Measurements from ENCODE around the gene LTF. TPM values are rescaled to one million over a fixed set of nuclear protein-coding genes. Genes with fewer than 3 reads are reported as not detected.

Gene LTF
- total and polyA plus RNA-seq, 9 of the 15 experiments (the other 6 are each of a cell fraction or from before 2014, with no cell fraction given) = 0.07 TPM; not detected in 8

GRCh38 chr3:46419816-46420215, 44.9 kb downstream of the LTF start:
- H3K9me3 ChIP-seq (replicated peaks; ENCODE audit: control insufficient read depth, insufficient read depth, low read depth, low read length) = no peaks in the 10 kb centered on the region
- no peaks in the 10 kb centered on the region for H3K79me2 ChIP-seq (ENCODE audit: control insufficient read depth, insufficient read depth, low read length)
- H4K20me1 ChIP-seq (replicated peaks; ENCODE audit: control insufficient read depth, insufficient read depth, low read length) = no peaks in the 10 kb centered on the region
- 45% methylated on average over 4 of the region's 4 CpGs for WGBS (ENCODE audit: insufficient coverage, low coverage, missing lambda C conversion rate)
- no peak overlapping the region for H2AFZ ChIP-seq (ENCODE audit: low read depth, low read length)
- H3K9me1 ChIP-seq (ENCODE audit: control insufficient read depth, insufficient read depth, low read length) = no peaks in the 10 kb centered on the region
- no peak overlapping the region for H3K4me2 ChIP-seq (ENCODE audit: insufficient read depth, low read length)
- FAIRE-seq = no peak
- intact Hi-C loops (cut with micrococcal nuclease) (no loop called here), in situ Hi-C loops (cut with MboI) (loop anchor here (25.0 kb wide), 1 partner anchor 1383 kb away; the partner anchor contains the start of gene CLEC3B)
- BruUV-seq (replicated peaks) = no TSS peak
- DNase-seq (ENCODE audit: extremely low read depth in 1 of 4, low spot score in 3 of 4) = no peak
- TF ChIP-seq EWSR1 (IDR thresholded peaks at IDR 0.05; ENCODE audit: borderline replicate concordance, low read depth, partially characterized antibody) (no peak), WHSC1 (IDR thresholded peaks at IDR 0.05; ENCODE audit: low read length) (no peak), BHLHE40 (IDR thresholded peaks at IDR 0.05; ENCODE audit: low read length) (no peak), TFE3 (CRISPR knock-in tag; IDR thresholded peaks at IDR 0.05) (no peak), FOXP1 (CRISPR knock-in tag; IDR thresholded peaks at IDR 0.05) (no peak), THRB (CRISPR knock-in tag; conservative IDR thresholded peaks at IDR 0.05) (no peak), SMAD2 (IDR thresholded peaks at IDR 0.05; ENCODE audit: low read depth, low read length) (no peak), ZNF551 (CRISPR knock-in tag; IDR thresholded peaks at IDR 0.05) (no peak), SIN3B (IDR thresholded peaks at IDR 0.05; ENCODE audit: low read depth) (no peak), BRCA1 (IDR thresholded peaks at IDR 0.05) (no peak), BRCA1 (CRISPR knock-in tag; IDR thresholded peaks at IDR 0.05) (no peak)
- no peak overlapping the region for H3K9ac ChIP-seq (ENCODE audit: insufficient read depth in 1 of 2, low read depth in 2 of 2, low read length in 2 of 2)
- H3K4me3 ChIP-seq = no peak overlapping the region
- H3K27ac ChIP-seq (ENCODE audit: extremely low read depth, low read depth, low read length) = no peak overlapping the region
- CTCF ChIA-PET (ENCODE audit: low intra/inter-chr PET ratio) = no interaction called here
- H3K27me3 ChIP-seq (ENCODE audit: control insufficient read depth in 2 of 2, insufficient read depth in 2 of 2, low read length in 2 of 2) = no peaks in the 10 kb centered on the region; a peak in 1 of 5 replicates
- no peaks in the 10 kb centered on the region for H3K36me3 ChIP-seq (ENCODE audit: control insufficient read depth, insufficient read depth, low read length)
- H3K4me1 ChIP-seq (replicated peaks in 1 of 2; ENCODE audit: control insufficient read depth in 2 of 2, insufficient read depth in 2 of 2, low read length in 2 of 2) = peaks cover 6 to 22% of the 10 kb centered on the region in 2 experiments; a peak in 4 of 5 replicates
- ATAC-seq = no peak
- POLR2A ChIA-PET = interaction anchor here (0.6 kb wide), 1 partner anchor 12 kb away, joined by 3 read pairs; no protein-coding TSS in a partner anchor

Measured in K562 (cell line).